OCI-LY3 (cell line): Measurements from ENCODE around the gene STK17A.

Experiments used
- H2AFZ ChIP-seq: fragments of 200-600, 300-600 bp; shearing (Covaris generic); 2 replicates; pipeline ENCODE4 v1.6.0; 2014; ENCODE audit warnings: antibody characterized with exemption, low read depth, low read length
- H3K27ac ChIP-seq: fragments of 200-600, 300-600 bp; sonication (generic); 2 replicates; pipeline ENCODE4 v1.5.1; 2014; ENCODE audit warnings: mild to moderate bottlenecking, low read length, moderate library complexity, mixed read lengths
- H3K27me3 ChIP-seq: fragments of 200-600, 300-600 bp; sonication (generic); 2 replicates; pipeline ENCODE4 v1.6.1; 2014; ENCODE audit warnings: low read depth, low read length, mixed read lengths
- H3K36me3 ChIP-seq: fragments of 200-600, 300-600 bp; sonication (generic); replicated peaks from 2 replicates; pipeline ENCODE3; 2014; ENCODE audit warnings: low read depth, low read length, mixed read lengths
- H3K4me1 ChIP-seq: fragments of 300-600, 200-600 bp; sonication (generic); 2 replicates; pipeline ENCODE4 v1.6.1; 2014; ENCODE audit warnings: low read length, mixed read lengths
- H3K4me2 ChIP-seq: fragments of 200-600, 300-600 bp; sonication (generic); 2 replicates; pipeline ENCODE4 v1.6.1; 2014; ENCODE audit warnings: low read length, mixed read lengths
- H3K4me3 ChIP-seq: fragments of 300-600, 200-600 bp; sonication (generic); 2 replicates; pipeline ENCODE4 v1.5.1; 2014; ENCODE audit warnings: antibody characterized with exemption, mild to moderate bottlenecking, low read length, moderate library complexity
- H3K79me2 ChIP-seq: fragments of 300-600, 200-600 bp; shearing (Covaris generic); 2 replicates; pipeline ENCODE4 v1.6.1; 2014; ENCODE audit warnings: mild to moderate bottlenecking, low read length, mixed read lengths
- H3K9ac ChIP-seq: fragments of 300-600, 200-600 bp; shearing (Covaris generic); 2 replicates; pipeline ENCODE4 v1.6.0; 2014; ENCODE audit warnings: mild to moderate bottlenecking, low read length, moderate library complexity
- H3K9me3 ChIP-seq: fragments of 200-600, 300-600 bp; shearing (Covaris generic); 2 replicates; pipeline ENCODE4 v1.6.1; 2014; ENCODE audit warnings: low read length, mixed read lengths; ENCODE audit not compliant: insufficient read depth
- H4K20me1 ChIP-seq: fragments of 200-600, 300-600 bp; sonication (generic); 2 replicates; pipeline ENCODE4 v1.6.1; 2016; ENCODE audit warnings: low read length, mixed read lengths; ENCODE audit not compliant: insufficient read depth
- EZH2phosphoT487 ChIP-seq: fragments of 200-600 bp; shearing (Covaris generic); IDR thresholded peaks from 2 replicates; pipeline ENCODE4 v1.6.1; 2018; ENCODE audit warnings: antibody characterized with exemption, mixed run types, low read depth
- TF ChIP-seq, protein P1 (sequence below): fragments of 200-600, 300-600 bp; sonication (generic); IDR thresholded peaks from 2 replicates; pipeline ENCODE4 v1.5.1; 2014; ENCODE audit warnings: antibody characterized with exemption, low read length, low read depth

Gene STK17A

GRCh38 chr7:43582503-43583423, at the start of gene STK17A:
TSS of gene STK17A (plus strand) at chr7:43583108. CDS start at chr7:43583244, 136 bp downstream.
- Histone ChIP-seq H2AFZ (peak within 1 kb of the TSS; percentile 66), H3K9me3 (no peaks in the 10 kb centered on the region), H4K20me1 (peaks cover 33% of the 10 kb centered on the region), H3K79me2 (peaks cover 12% of the 10 kb centered on the region; the same call in 1 of the 2 replicates), H3K4me3 (peak within 1 kb of the TSS; percentile 88), H3K4me1 (peaks cover 33% of the 10 kb centered on the region), H3K27ac (peak within 1 kb of the TSS; percentile 10; the same call in 1 of the 2 replicates), H3K27me3 (peaks cover 40% of the 10 kb centered on the region), H3K4me2 (peak within 1 kb of the TSS; percentile 99), H3K9ac (peak within 1 kb of the TSS; percentile 63), H3K36me3 (no peaks in the 10 kb centered on the region)
- TF ChIP-seq, protein P1, sequence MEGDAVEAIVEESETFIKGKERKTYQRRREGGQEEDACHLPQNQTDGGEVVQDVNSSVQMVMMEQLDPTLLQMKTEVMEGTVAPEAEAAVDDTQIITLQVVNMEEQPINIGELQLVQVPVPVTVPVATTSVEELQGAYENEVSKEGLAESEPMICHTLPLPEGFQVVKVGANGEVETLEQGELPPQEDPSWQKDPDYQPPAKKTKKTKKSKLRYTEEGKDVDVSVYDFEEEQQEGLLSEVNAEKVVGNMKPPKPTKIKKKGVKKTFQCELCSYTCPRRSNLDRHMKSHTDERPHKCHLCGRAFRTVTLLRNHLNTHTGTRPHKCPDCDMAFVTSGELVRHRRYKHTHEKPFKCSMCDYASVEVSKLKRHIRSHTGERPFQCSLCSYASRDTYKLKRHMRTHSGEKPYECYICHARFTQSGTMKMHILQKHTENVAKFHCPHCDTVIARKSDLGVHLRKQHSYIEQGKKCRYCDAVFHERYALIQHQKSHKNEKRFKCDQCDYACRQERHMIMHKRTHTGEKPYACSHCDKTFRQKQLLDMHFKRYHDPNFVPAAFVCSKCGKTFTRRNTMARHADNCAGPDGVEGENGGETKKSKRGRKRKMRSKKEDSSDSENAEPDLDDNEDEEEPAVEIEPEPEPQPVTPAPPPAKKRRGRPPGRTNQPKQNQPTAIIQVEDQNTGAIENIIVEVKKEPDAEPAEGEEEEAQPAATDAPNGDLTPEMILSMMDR = peak; percentile 99
- no peak for TF ChIP-seq EZH2phosphoT487

GRCh38 chr7:43533801-43534479, 49.0 kb upstream of the STK17A start:
- Histone ChIP-seq H3K27ac (no peak overlapping the region), H3K4me1 (no peaks in the 10 kb centered on the region), H3K9ac (no peak overlapping the region), H3K79me2 (no peaks in the 10 kb centered on the region), H3K36me3 (no peaks in the 10 kb centered on the region), H3K27me3 (no peaks in the 10 kb centered on the region), H3K4me3 (no peak overlapping the region), H3K4me2 (no peak overlapping the region), H2AFZ (no peak overlapping the region), H3K9me3 (no peaks in the 10 kb centered on the region), H4K20me1 (no peaks in the 10 kb centered on the region)
- TF ChIP-seq, protein P1 = no peak
- no peak for TF ChIP-seq EZH2phosphoT487

GRCh38 chr7:43535031-43535451, 47.9 kb upstream of the STK17A start:
- Histone ChIP-seq H3K9me3 (no peaks in the 10 kb centered on the region), H4K20me1 (no peaks in the 10 kb centered on the region), H3K27me3 (no peaks in the 10 kb centered on the region), H3K79me2 (no peaks in the 10 kb centered on the region), H3K36me3 (no peaks in the 10 kb centered on the region), H3K4me3 (no peak overlapping the region), H3K4me2 (no peak overlapping the region), H3K9ac (no peak overlapping the region), H3K4me1 (no peaks in the 10 kb centered on the region), H2AFZ (no peak overlapping the region), H3K27ac (no peak overlapping the region)
- no peak for TF ChIP-seq EZH2phosphoT487
- TF ChIP-seq, protein P1 = no peak
